Measurements from ENCODE around the gene MEN1. TPM values are rescaled to one million over a fixed set of nuclear protein-coding genes. Genes with fewer than 3 reads are reported as not detected.
A peak's percentile ranks its signal among the peaks of the same experiment; 100 is the strongest.

Gene MEN1
- total RNA-seq, 6 experiments from 2014 or later = 13.1 to 21.5 (median 17.0) TPM

DNA sequence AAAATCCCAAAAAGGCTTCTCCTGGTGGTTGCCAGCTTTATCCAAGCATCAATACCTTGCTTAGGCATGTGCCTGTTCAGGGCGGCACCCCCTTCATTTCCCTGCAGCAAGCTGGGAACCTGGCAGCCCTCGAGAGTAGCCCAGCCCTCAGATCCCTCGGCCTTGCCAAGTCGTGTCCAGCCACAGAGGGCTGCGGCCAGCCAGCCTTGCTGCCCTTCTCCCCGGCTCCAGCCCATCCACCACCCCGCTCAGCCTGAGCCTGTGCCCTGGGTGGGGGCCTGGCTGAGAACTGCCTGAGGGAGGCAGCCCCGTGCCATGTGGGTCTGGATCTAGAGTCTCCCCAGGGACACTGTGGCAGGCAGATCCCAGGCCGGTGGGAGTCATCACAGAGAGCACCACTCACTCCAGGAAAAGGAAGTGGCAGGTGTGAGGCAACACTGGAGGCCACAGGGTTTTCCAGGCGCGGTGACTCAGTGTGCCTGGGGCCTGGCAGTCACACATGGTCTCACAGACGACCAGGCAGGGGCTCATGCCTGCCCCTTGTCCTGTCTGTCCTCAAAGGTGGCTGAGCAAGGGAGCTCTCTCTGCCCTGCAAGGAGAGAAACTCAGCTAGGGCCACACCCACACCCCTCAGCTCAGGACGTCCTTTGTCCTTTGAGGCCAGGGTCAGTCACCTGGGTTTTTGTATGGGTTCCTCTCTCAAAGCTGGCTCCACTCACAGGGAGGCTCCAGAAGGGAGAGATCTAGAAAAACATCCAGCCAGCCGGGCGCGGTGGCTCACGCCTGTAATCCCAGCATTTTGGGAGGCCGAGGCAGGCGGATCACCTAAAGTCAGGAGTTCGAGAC is 46.3 kb upstream of the MEN1 start:
- ATAC-seq = peak; percentile 33 to 75 (median 53)
- Histone ChIP-seq H3K27ac (peak overlapping the region; percentile 0 to 9 (median 2)), H3K4me1 (peaks cover 2 to 16% (median 5%) of the 10 kb centered on the region in 4 donors), H3K4me3 (no peak overlapping the region), H3K9me3 (no peaks in the 10 kb centered on the region), H3K27me3 (no peaks in the 10 kb centered on the region), H3K36me3 (peaks cover 0 to 16% (median 0%) of the 10 kb centered on the region in 4 donors)
- intact Hi-C loops (cut with DNase I) = no loop called here
- TF ChIP-seq, protein P1, sequence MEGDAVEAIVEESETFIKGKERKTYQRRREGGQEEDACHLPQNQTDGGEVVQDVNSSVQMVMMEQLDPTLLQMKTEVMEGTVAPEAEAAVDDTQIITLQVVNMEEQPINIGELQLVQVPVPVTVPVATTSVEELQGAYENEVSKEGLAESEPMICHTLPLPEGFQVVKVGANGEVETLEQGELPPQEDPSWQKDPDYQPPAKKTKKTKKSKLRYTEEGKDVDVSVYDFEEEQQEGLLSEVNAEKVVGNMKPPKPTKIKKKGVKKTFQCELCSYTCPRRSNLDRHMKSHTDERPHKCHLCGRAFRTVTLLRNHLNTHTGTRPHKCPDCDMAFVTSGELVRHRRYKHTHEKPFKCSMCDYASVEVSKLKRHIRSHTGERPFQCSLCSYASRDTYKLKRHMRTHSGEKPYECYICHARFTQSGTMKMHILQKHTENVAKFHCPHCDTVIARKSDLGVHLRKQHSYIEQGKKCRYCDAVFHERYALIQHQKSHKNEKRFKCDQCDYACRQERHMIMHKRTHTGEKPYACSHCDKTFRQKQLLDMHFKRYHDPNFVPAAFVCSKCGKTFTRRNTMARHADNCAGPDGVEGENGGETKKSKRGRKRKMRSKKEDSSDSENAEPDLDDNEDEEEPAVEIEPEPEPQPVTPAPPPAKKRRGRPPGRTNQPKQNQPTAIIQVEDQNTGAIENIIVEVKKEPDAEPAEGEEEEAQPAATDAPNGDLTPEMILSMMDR (IDR thresholded peaks at IDR 0.05) = no peak
- peak; percentile 47 for TF ChIP-seq POLR2A (IDR thresholded peaks at IDR 0.05)
- 18% methylated on average over 5 of the region's 20 CpGs for WGBS (ENCODE audit: insufficient coverage, low coverage, low lambda C conversion rate, missing lambda C conversion rate)
- DNase-seq = peak in 1 of 3 donors; percentile 79

DNA sequence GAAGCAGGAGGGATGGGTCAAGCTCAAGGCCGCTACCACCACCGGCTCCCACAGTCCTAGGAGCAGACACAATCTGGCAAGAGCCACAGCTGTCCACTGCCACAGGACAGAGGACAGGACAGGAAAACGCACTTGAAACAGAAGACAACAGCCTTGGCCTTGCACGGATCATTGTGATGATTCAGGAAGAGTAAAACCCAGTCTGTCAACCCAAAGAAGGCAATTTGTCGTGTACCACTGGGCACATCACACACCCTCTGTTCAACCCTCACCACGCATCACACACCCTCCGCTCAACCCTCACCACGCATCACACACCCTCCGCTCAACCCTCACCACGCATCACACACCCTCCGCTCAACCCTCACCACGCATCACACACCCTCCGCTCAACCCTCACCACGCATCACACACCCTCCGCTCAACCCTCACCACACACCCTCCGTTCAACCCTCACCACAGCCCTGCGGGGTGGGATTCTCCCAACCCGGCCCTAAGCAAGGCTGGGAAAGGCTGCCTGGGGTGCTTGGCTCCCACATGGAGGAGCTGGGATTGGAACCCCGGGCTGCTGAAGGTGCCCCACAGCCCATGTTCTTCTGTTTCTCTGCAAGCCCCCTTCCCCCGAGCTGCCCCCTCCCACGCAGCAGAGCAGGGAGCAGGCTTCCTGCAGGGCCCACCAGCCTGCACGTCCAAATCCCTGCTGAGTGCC is 45.4 kb upstream of the MEN1 start:
- DNase-seq (no peak), ATAC-seq (no peak)
- Histone ChIP-seq H3K4me3 (no peak overlapping the region), H3K27me3 (no peaks in the 10 kb centered on the region), H3K27ac (no peak overlapping the region), H3K4me1 (peaks cover 2 to 16% (median 5%) of the 10 kb centered on the region in 4 donors), H3K36me3 (peaks cover 0 to 16% (median 0%) of the 10 kb centered on the region in 4 donors), H3K9me3 (no peaks in the 10 kb centered on the region)
- WGBS (ENCODE audit: insufficient coverage, low coverage, low lambda C conversion rate, missing lambda C conversion rate) = 89% methylated on average over 8 of the region's 22 CpGs
- TF ChIP-seq, protein P1 (IDR thresholded peaks at IDR 0.05) = no peak
- TF ChIP-seq POLR2A (IDR thresholded peaks at IDR 0.05) = no peak
- intact Hi-C loops (cut with DNase I) = no loop called here

DNA sequence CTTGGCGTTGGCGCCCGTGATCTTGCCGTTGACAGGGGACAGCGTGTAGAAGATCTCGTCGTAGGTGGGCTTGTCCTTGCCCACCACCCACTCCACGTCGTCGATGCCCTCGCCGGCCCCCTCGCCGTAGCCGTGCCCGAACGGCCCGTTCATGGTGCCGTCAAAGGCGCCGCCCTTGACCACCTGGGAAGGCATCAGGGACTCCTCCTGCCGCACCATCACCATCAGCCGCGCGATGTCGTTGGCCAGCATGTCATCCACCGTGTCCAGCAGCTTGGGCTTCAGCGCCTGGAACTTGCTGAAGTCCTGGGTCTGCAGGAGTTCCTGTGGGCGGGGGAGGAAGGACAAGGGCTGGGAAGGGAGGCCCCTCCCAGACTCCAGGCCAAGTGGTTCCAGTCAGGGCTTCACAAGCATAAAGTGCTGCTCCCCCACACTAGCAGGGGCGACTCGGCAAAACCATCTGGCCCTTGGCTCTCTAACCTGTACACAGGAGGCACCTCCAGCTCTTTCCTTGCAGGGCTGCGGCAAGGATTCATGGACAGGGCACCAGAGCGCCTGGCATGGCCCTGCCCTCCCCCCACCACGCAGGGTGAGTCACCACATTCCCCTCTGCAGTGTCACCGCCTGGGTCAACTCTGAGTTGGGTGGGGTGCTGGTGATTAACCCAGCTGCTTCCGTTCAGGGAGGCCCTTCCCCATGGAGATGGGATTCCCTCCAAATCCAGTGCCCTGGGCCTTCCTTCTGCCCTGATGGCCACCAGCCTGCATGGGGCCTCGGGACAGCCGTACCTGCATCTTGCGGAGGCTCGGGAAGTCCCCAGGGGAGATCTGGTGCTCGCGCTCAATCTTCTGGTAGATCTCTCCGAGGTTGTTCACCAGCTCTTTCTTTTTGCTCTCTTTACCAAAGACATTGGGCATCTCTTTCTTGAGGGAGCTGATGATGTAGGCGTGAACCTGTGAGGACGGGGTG is 44.5 kb upstream of the MEN1 start:
- Histone ChIP-seq H3K36me3 (peaks cover 0 to 16% (median 0%) of the 10 kb centered on the region in 4 donors), H3K9me3 (no peaks in the 10 kb centered on the region), H3K27ac (peak overlapping the region in 1 of 3 donors; percentile 31), H3K4me1 (peaks cover 2 to 16% (median 6%) of the 10 kb centered on the region in 4 donors), H3K27me3 (no peaks in the 10 kb centered on the region), H3K4me3 (no peak overlapping the region)
- intact Hi-C loops (cut with DNase I) = loop anchor here in 1 of 2 donors (5.0 kb wide), 1 partner anchor 42 kb away; no protein-coding TSS in a partner anchor
- DNase-seq (peak in 1 of 3 donors; percentile 80), ATAC-seq (peak; percentile 34 to 77 (median 52))
- 79% methylated on average over 32 of the region's 45 CpGs for WGBS (ENCODE audit: insufficient coverage, low coverage, low lambda C conversion rate, missing lambda C conversion rate)
- TF ChIP-seq, protein P1 (IDR thresholded peaks at IDR 0.05) = no peak
- TF ChIP-seq POLR2A (IDR thresholded peaks at IDR 0.05) = no peak

DNA sequence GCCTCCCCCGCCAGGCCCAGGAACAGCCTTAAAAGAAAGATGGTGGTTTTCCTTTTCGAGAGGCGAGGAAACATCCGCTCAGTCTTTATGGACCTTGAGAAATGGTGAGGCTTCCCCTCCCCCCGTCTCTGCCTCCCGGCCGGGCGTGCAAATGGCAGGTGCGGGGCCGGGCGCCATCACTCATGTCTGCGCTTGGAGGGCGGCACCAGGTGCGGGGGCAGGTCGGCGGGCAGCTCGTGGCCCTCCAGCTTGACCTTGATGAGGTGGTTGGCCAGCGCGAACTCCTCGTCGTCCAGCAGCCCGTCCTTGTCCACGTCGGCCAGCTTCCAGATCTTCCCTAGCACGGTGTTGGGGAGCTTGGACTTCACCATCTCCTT is 43.8 kb upstream of the MEN1 start:
- H3K4me1 ChIP-seq = peaks cover 2 to 23% (median 9%) of the 10 kb centered on the region in 4 donors
- H3K27me3 ChIP-seq = no peaks in the 10 kb centered on the region
- WGBS (ENCODE audit: insufficient coverage, low coverage, low lambda C conversion rate, missing lambda C conversion rate) = 80% methylated on average over 6 of the region's 25 CpGs
- intact Hi-C loops (cut with DNase I) = loop anchor here in 1 of 2 donors (5.0 kb wide), 1 partner anchor 43 kb away; no protein-coding TSS in a partner anchor
- H3K4me3 ChIP-seq = no peak overlapping the region
- no peak for DNase-seq
- H3K9me3 ChIP-seq = no peaks in the 10 kb centered on the region
- no peak overlapping the region for H3K27ac ChIP-seq
- H3K36me3 ChIP-seq = peaks cover 0 to 16% (median 0%) of the 10 kb centered on the region in 4 donors
- TF ChIP-seq, protein P1 (IDR thresholded peaks at IDR 0.05) = no peak
- no peak for TF ChIP-seq POLR2A (IDR thresholded peaks at IDR 0.05)
- no peak for ATAC-seq
